ENCODE data around the gene ELFN2. TPM values are rescaled to one million over a fixed set of nuclear protein-coding genes. Genes with fewer than 3 reads are reported as not detected.

ELFN2 gene
- total RNA-seq, 1 donor from 2014 or later, result 0.82 TPM

- no peak overlapping the region for H2AFZ ChIP-seq (replicated peaks)
- no peak overlapping the region for H3K27ac Mint-ChIP-seq
- H3K4me1 ChIP-seq, result peaks cover 8% of the 10 kb centered on the region
- no peak overlapping the region for H3K4me3 Mint-ChIP-seq
- no peaks in the 10 kb centered on the region for H3F3A ChIP-seq (ENCODE audit: low read depth)
- H3K4me2 ChIP-seq, result no peak overlapping the region
- TF ChIP-seq EZH2 (IDR thresholded peaks at IDR 0.05), result no peak
- no peak for TF ChIP-seq CTCF (IDR thresholded peaks at IDR 0.05)
- no peak for TF ChIP-seq EZH2phosphoT487 (IDR thresholded peaks at IDR 0.05)
- H3K4me3 ChIP-seq, result no peak overlapping the region
- H3K27ac ChIP-seq, result no peak overlapping the region
- H3K36me3 Mint-ChIP-seq, result no peaks in the 10 kb centered on the region
- H3K27me3 Mint-ChIP-seq (ENCODE audit: insufficient read depth, low read depth), result peaks cover 12% of the 10 kb centered on the region
- H3K27me3 ChIP-seq, result no peaks in the 10 kb centered on the region
- H4K20me1 ChIP-seq (ENCODE audit: low read depth), result no peaks in the 10 kb centered on the region
- H3K36me3 ChIP-seq, result no peaks in the 10 kb centered on the region
- no peaks in the 10 kb centered on the region for H3K9me3 ChIP-seq (ENCODE audit: low read depth)
- no peak overlapping the region for H3K9ac ChIP-seq
- no peak for DNase-seq (ENCODE audit: low spot score)
- H3K79me2 ChIP-seq (ENCODE audit: low read depth), result no peaks in the 10 kb centered on the region
- peaks cover 19% of the 10 kb centered on the region for H3K4me1 Mint-ChIP-seq
- H3K9me3 Mint-ChIP-seq, result no peaks in the 10 kb centered on the region
Observed at GRCh38 chr22:37409031-37409430, 18.2 kb downstream of the ELFN2 start.

GRCh38 chr22:37407856-37408255 is 19.4 kb downstream of the ELFN2 start:
- Histone ChIP-seq H2AFZ (replicated peaks) (no peak overlapping the region), H3K4me2 (no peak overlapping the region), H3K27ac (no peak overlapping the region), H3K79me2 (ENCODE audit: low read depth) (no peaks in the 10 kb centered on the region), H3K27me3 (no peaks in the 10 kb centered on the region), H3K4me3 (no peak overlapping the region), H3K36me3 (no peaks in the 10 kb centered on the region), H3K4me1 (peaks cover 19% of the 10 kb centered on the region), H3F3A (ENCODE audit: low read depth) (peaks cover 3% of the 10 kb centered on the region), H4K20me1 (ENCODE audit: low read depth) (no peaks in the 10 kb centered on the region), H3K9me3 (ENCODE audit: low read depth) (no peaks in the 10 kb centered on the region), H3K9ac (no peak overlapping the region)
- DNase-seq (ENCODE audit: low spot score), result no peak
- Mint-ChIP-seq H3K4me3 (no peak overlapping the region), H3K27me3 (ENCODE audit: insufficient read depth, low read depth) (peaks cover 16% of the 10 kb centered on the region), H3K9me3 (no peaks in the 10 kb centered on the region), H3K27ac (peak overlapping the region; percentile 57), H3K36me3 (no peaks in the 10 kb centered on the region), H3K4me1 (peaks cover 31% of the 10 kb centered on the region)
- TF ChIP-seq CTCF (IDR thresholded peaks at IDR 0.05), result no peak
- no peak for TF ChIP-seq EZH2phosphoT487 (IDR thresholded peaks at IDR 0.05)
- no peak for TF ChIP-seq EZH2 (IDR thresholded peaks at IDR 0.05)

GRCh38 chr22:37406441-37407235 is 20.6 kb downstream of the ELFN2 start:
- Histone ChIP-seq H3K4me3 (no peak overlapping the region), H3K27me3 (no peaks in the 10 kb centered on the region), H3K9me3 (ENCODE audit: low read depth) (no peaks in the 10 kb centered on the region), H2AFZ (replicated peaks) (no peak overlapping the region), H3K9ac (no peak overlapping the region), H3K27ac (no peak overlapping the region), H3K4me1 (peaks cover 28% of the 10 kb centered on the region), H4K20me1 (ENCODE audit: low read depth) (no peaks in the 10 kb centered on the region), H3K36me3 (no peaks in the 10 kb centered on the region), H3F3A (ENCODE audit: low read depth) (peaks cover 7% of the 10 kb centered on the region), H3K4me2 (no peak overlapping the region), H3K79me2 (ENCODE audit: low read depth) (no peaks in the 10 kb centered on the region)
- Mint-ChIP-seq H3K4me1 (peaks cover 43% of the 10 kb centered on the region), H3K9me3 (no peaks in the 10 kb centered on the region), H3K36me3 (no peaks in the 10 kb centered on the region), H3K27me3 (ENCODE audit: insufficient read depth, low read depth) (peaks cover 14% of the 10 kb centered on the region), H3K4me3 (no peak overlapping the region), H3K27ac (peak overlapping the region; percentile 42)
- no peak for DNase-seq (ENCODE audit: low spot score)
- TF ChIP-seq EZH2phosphoT487 (IDR thresholded peaks at IDR 0.05), result no peak
- no peak for TF ChIP-seq CTCF (IDR thresholded peaks at IDR 0.05)
- TF ChIP-seq EZH2 (IDR thresholded peaks at IDR 0.05), result no peak

Measured in neural progenitor cell (in vitro differentiated cells).